Lung (tissue), 12 donors: ENCODE measurements around the gene SOCS2. TPM values are rescaled to one million over a fixed set of nuclear protein-coding genes. Genes with fewer than 3 reads are reported as not detected.

ENCODE experiments used
- ATAC-seq: fragments of 200-7000 bp; cut with Tn5 transposase; one replicate; pipeline ENCODE4 v1.9.1; 2020; ENCODE audit warnings: moderate number of reproducible peaks; ENCODE audit not compliant: insufficient read depth, low FRiP score
- DNase-seq, 3 donors: peaks; one replicate each; pipeline ENCODE4 v3.0.0-alpha.2; 2013 to 2017
- H3K27ac ChIP-seq, 2 donors: one replicate each; pipeline ENCODE4 v1.5.1; 2013; ENCODE audit warnings: mild to moderate bottlenecking in 2 of 2, moderate library complexity in 2 of 2, control low read depth in 1 of 2, inconsistent platforms in 1 of 2, low read depth in 1 of 2, low read length in 1 of 2
- H3K27me3 ChIP-seq, 3 donors: one replicate each; pipeline ENCODE4 v1.5.1; 2013; ENCODE audit warnings: low read length in 2 of 3; ENCODE audit not compliant: control insufficient read depth in 3 of 3, insufficient read depth in 3 of 3
- H3K36me3 ChIP-seq, 4 donors: one replicate each; pipeline ENCODE4 v1.5.1; 2013; ENCODE audit warnings: low read length in 4 of 4, mild to moderate bottlenecking in 1 of 4, moderate library complexity in 1 of 4; ENCODE audit not compliant: control insufficient read depth in 4 of 4, insufficient read depth in 4 of 4
- H3K4me1 ChIP-seq, 5 donors: one replicate each; pipeline ENCODE4 v1.5.1; 2013; ENCODE audit warnings: low read length in 5 of 5, mild to moderate bottlenecking in 2 of 5, moderate library complexity in 1 of 5; ENCODE audit not compliant: control insufficient read depth in 5 of 5, insufficient read depth in 5 of 5
- H3K4me3 ChIP-seq: one replicate; pipeline ENCODE4 v1.5.1; 2013; ENCODE audit warnings: mild to moderate bottlenecking, control low read depth, moderate library complexity
- H3K9ac ChIP-seq, 2 donors: one replicate each; pipeline ENCODE4 v1.5.1; 2013; ENCODE audit warnings: low read length in 2 of 2, control low read depth in 1 of 2; ENCODE audit not compliant: insufficient read depth in 1 of 2
- H3K9me3 ChIP-seq, 4 donors: one replicate each; pipeline ENCODE4 v1.5.1; 2013; ENCODE audit warnings: low read length in 3 of 4, mild to moderate bottlenecking in 1 of 4, moderate library complexity in 1 of 4; ENCODE audit not compliant: control insufficient read depth in 4 of 4, insufficient read depth in 3 of 4
- CTCF ChIP-seq: IDR thresholded peaks from 2 replicates; pipeline ENCODE4 v1.5.1; 2012; ENCODE audit warnings: mild to moderate bottlenecking; ENCODE audit errors: control extremely low read depth, extremely low read depth
- WGBS, 2 donors: extraction: QIAGEN DNeasy Blood & Tissue Kit; methylation state at CpG; one replicate each; pipeline ENCODE4 v1.1.7; 2013; 5-methylcytosine and 5-hydroxymethylcytosine counted together
- polyA plus RNA-seq, 2 donors: library from polyadenylated mRNA; stranded (reverse); fragments of 200-250 nt; gene quantifications; one replicate each; pipeline ENCODE4 v1.2.1, GENCODE V29; 2013
- total RNA-seq, 2 donors: library from RNA; depleted of rRNA in 1 of 2; stranded (reverse); fragments of >200 nt in 1 of 2; gene quantifications; one replicate each; pipeline ENCODE4 v1.2.1, GENCODE V29; 2014 to 2021
- donor health status: control.
- donor health status: control.
- donor health status: Bipolar disorder and iron deficiency.
- donor health status: healthy.
- donor health status: DM: yes; HTN: yes; CAD: no.

SOCS2 gene
- total and polyA plus RNA-seq, 4 donors, result 26.9 to 45.1 (median 32.7) TPM

- no peaks in the 10 kb centered on the region for H3K9me3 ChIP-seq
- TF ChIP-seq CTCF, result no peak
- ATAC-seq (no peak), DNase-seq (no peak)
- no peak overlapping the region for H3K27ac ChIP-seq
- H3K36me3 ChIP-seq, result no peaks in the 10 kb centered on the region
- H3K4me1 ChIP-seq, result peaks cover 0 to 2% (median 0%) of the 10 kb centered on the region in 5 donors
- H3K4me3 ChIP-seq, result no peak overlapping the region
- H3K9ac ChIP-seq, result no peak overlapping the region
- 90 to 92% methylated on average over 8 of the region's 8 CpGs for WGBS, 2 donors
- H3K27me3 ChIP-seq, result no peaks in the 10 kb centered on the region
Measured at GRCh38 chr12:93618891-93619410, 46.5 kb downstream of the SOCS2 start.

- Histone ChIP-seq H3K9me3 (no peaks in the 10 kb centered on the region), H3K36me3 (no peaks in the 10 kb centered on the region), H3K4me1 (peaks cover 0 to 2% (median 0%) of the 10 kb centered on the region in 5 donors), H3K27ac (no peak overlapping the region), H3K4me3 (no peak overlapping the region), H3K9ac (no peak overlapping the region), H3K27me3 (no peaks in the 10 kb centered on the region)
- TF ChIP-seq CTCF, result no peak
- DNase-seq (no peak), ATAC-seq (no peak)
- WGBS, 2 donors, result 89 to 91% methylated on average over 2 of the region's 2 CpGs
Measured at GRCh38 chr12:93621986-93622385, 49.5 kb downstream of the SOCS2 start.

- no peaks in the 10 kb centered on the region for H3K27me3 ChIP-seq
- DNase-seq, result no peak
- H3K9ac ChIP-seq, result no peak overlapping the region
- no peak overlapping the region for H3K27ac ChIP-seq
- H3K4me1 ChIP-seq, result peaks cover 0 to 2% (median 0%) of the 10 kb centered on the region in 5 donors
- no peak overlapping the region for H3K4me3 ChIP-seq
- H3K36me3 ChIP-seq, result no peaks in the 10 kb centered on the region
- ATAC-seq, result no peak
- no peak for TF ChIP-seq CTCF
- H3K9me3 ChIP-seq, result no peaks in the 10 kb centered on the region
- WGBS, 2 donors, result 67 to 76% methylated on average over 2 of the region's 2 CpGs
Measured at GRCh38 chr12:93622485-93622884, 50.0 kb downstream of the SOCS2 start.
